HCT116 (cell line): ENCODE results near the gene RPL21. TPM values are rescaled to one million over a fixed set of nuclear protein-coding genes. Genes with fewer than 3 reads are reported as not detected.

ENCODE experiments used
- ATAC-seq: fragments of 200-7000 bp; cut with Tn5 transposase; 2 replicates; pipeline ENCODE4 v1.9.1; 2020; ENCODE audit warnings: mild to moderate bottlenecking, moderate library complexity
- BruUV-seq: library from RNA; stranded (reverse); fragments of 400-500 nt; replicated peaks from 2 replicates; lab custom pipeline; 2021; lab: Mats Ljungman, UMichigan
- CTCF ChIA-PET: fragments of 300-600 bp; sonication (Branson Sonifier 250); formaldehyde crosslinking; loops from one replicate; lab custom pipeline; 2021; ENCODE audit warnings: antibody characterized with exemption; lab: Charles Lee
- POLR2A ChIA-PET: fragments of 300-600, 350-600 bp; sonication (Branson Sonifier 250); formaldehyde crosslinking; loops from one replicate; lab custom pipeline; 2021; ENCODE audit warnings: antibody characterized with exemption; lab: Charles Lee
- RAD21 ChIA-PET, 2 experiments: fragments of 300-600 bp; sonication (Branson Sonifier 250); formaldehyde crosslinking; loops; one replicate each; lab custom pipeline; 2023; ENCODE audit warnings: low total read pairs in 2 of 2; ENCODE audit not compliant: uncharacterized antibody in 2 of 2, unreplicated experiment in 2 of 2, low non-redundant PET in 1 of 2; lab: Charles Lee
- DNase-seq: peaks from one replicate; pipeline ENCODE4 v3.0.0-alpha.2; 2010; ENCODE audit warnings: low read depth, low spot score
- H2AFZ ChIP-seq: fragments of 200-600 bp; shearing (Covaris generic), sonication (generic); 2 replicates; pipeline ENCODE4 v1.6.1; 2017; ENCODE audit warnings: low read depth, mixed run types, mixed read lengths, antibody characterized with exemption, low read length; ENCODE audit not compliant: poor library complexity, severe bottlenecking
- H3K27ac ChIP-seq: 2 replicates; pipeline ENCODE4 v1.5.1; 2012; ENCODE audit warnings: low read depth, low read length
- H3K27me3 ChIP-seq: fragments of 200-600 bp; sonication (generic); 2 replicates; pipeline ENCODE4 v1.6.1; 2016; ENCODE audit warnings: mixed run types, low read length, mixed read lengths; ENCODE audit not compliant: insufficient read depth
- H3K36me3 ChIP-seq, 2 experiments: fragments of 200-500 bp in 1 of 2; fragments of 200-600 bp in 1 of 2; sonication (Bioruptor generic) in 1 of 2; sonication (generic) in 1 of 2; 2 replicates each; pipeline versions ENCODE4 v1.5.1 to v1.6.1; 2014 to 2016; ENCODE audit warnings: low read length in 2 of 2, inconsistent platforms in 1 of 2, mixed read lengths in 1 of 2, mixed run types in 1 of 2; ENCODE audit not compliant: insufficient read depth in 2 of 2, control insufficient read depth in 1 of 2
- H3K4me1 ChIP-seq, 2 experiments: fragments of 200-600 bp in 1 of 2; sonication (generic) in 1 of 2; 2 replicates each; pipeline versions ENCODE4 v1.5.1 to v1.6.1; 2012 to 2017; ENCODE audit warnings: low read length in 2 of 2, inconsistent platforms in 1 of 2, mild to moderate bottlenecking in 1 of 2, mixed read lengths in 1 of 2, mixed run types in 1 of 2, moderate library complexity in 1 of 2; ENCODE audit not compliant: insufficient read depth in 2 of 2, control insufficient read depth in 1 of 2
- H3K4me2 ChIP-seq: fragments of 200-600 bp; sonication (generic); 2 replicates; pipeline ENCODE4 v1.6.1; 2017; ENCODE audit warnings: mixed run types, low read length, mixed read lengths
- H3K4me3 ChIP-seq, 2 experiments: fragments of 200-600 bp in 1 of 2; sonication (generic) in 1 of 2; replicated peaks in 1 of 2; 2 replicates each; pipeline ENCODE4 v1.5.1; 2011 to 2016; ENCODE audit warnings: low read length in 2 of 2, control low read depth in 1 of 2, low read depth in 1 of 2, mild to moderate bottlenecking in 1 of 2, mixed read lengths in 1 of 2, mixed run types in 1 of 2
- H3K79me2 ChIP-seq: fragments of 200-600 bp; sonication (generic); 2 replicates; pipeline ENCODE4 v1.6.1; 2017; ENCODE audit warnings: mild to moderate bottlenecking, mixed run types, low read length, moderate library complexity, mixed read lengths; ENCODE audit not compliant: insufficient read depth
- H3K9ac ChIP-seq: fragments of 200-600 bp; sonication (generic); 2 replicates; pipeline ENCODE4 v1.6.1; 2016; ENCODE audit warnings: low read length, mixed read lengths
- H3K9me2 ChIP-seq: fragments of 200-600 bp; sonication (generic), shearing (Covaris generic); 2 replicates; pipeline ENCODE4 v1.6.1; 2017; ENCODE audit warnings: mixed run types, mild to moderate bottlenecking, moderate library complexity; ENCODE audit not compliant: insufficient read depth
- H3K9me3 ChIP-seq, 2 experiments: fragments of 200-500 bp in 1 of 2; fragments of 200-600 bp in 1 of 2; sonication (Bioruptor generic) in 1 of 2; sonication (generic) in 1 of 2; 2 replicates each; pipeline ENCODE4 v1.6.1; 2014 to 2017; ENCODE audit warnings: low read length in 2 of 2, mixed read lengths in 2 of 2, inconsistent platforms in 1 of 2, low read depth in 1 of 2, mild to moderate bottlenecking in 1 of 2, mixed run types in 1 of 2, moderate library complexity in 1 of 2; ENCODE audit not compliant: control insufficient read depth in 1 of 2, insufficient read depth in 1 of 2
- H4K20me1 ChIP-seq: fragments of 200-600 bp; sonication (generic), shearing (Covaris generic); 2 replicates; pipeline ENCODE4 v1.6.1; 2017; ENCODE audit warnings: mixed run types, mild to moderate bottlenecking, moderate library complexity; ENCODE audit not compliant: insufficient read depth
- ATF3 ChIP-seq: IDR thresholded peaks from 2 replicates; pipeline ENCODE4 v1.6.1; 2012
- CBX3 ChIP-seq: IDR thresholded peaks from 2 replicates; pipeline ENCODE4 v1.6.1; 2012; ENCODE audit warnings: low read depth
- CEBPB ChIP-seq: IDR thresholded peaks from 2 replicates; pipeline ENCODE4 v1.6.1; 2012; ENCODE audit warnings: low read depth
- CTCF ChIP-seq, 3 experiments: fragments of 200-600 bp in 1 of 3; sonication (generic) in 1 of 3; IDR thresholded peaks in 2 of 3; conservative IDR thresholded peaks in 1 of 3; 2 replicates each; pipeline ENCODE4 v1.5.1; 2012 to 2017; ENCODE audit warnings: low read depth in 2 of 3, low read length in 2 of 3, antibody characterized with exemption in 1 of 3, borderline replicate concordance in 1 of 3, control low read depth in 1 of 3, mild to moderate bottlenecking in 1 of 3, mixed read lengths in 1 of 3, mixed run types in 1 of 3, moderate library complexity in 1 of 3; ENCODE audit not compliant: insufficient read depth in 1 of 3
- EGR1 ChIP-seq: IDR thresholded peaks from 2 replicates; pipeline ENCODE4 v1.6.1; 2012; ENCODE audit warnings: low read depth
- ELF1 ChIP-seq: IDR thresholded peaks from 2 replicates; pipeline ENCODE4 v1.6.1; 2012; ENCODE audit warnings: low read depth, borderline replicate concordance
- EZH2phosphoT487 ChIP-seq: fragments of 200-600 bp; IDR thresholded peaks from 2 replicates; pipeline ENCODE4 v1.6.1; 2018; ENCODE audit warnings: antibody characterized with exemption, borderline replicate concordance
- FOSL1 ChIP-seq: IDR thresholded peaks from 2 replicates; pipeline ENCODE4 v1.6.1; 2012; ENCODE audit warnings: low read depth
- MAX ChIP-seq: IDR thresholded peaks from 2 replicates; pipeline ENCODE4 v1.6.1; 2012
- POLR2A ChIP-seq: IDR thresholded peaks from 2 replicates; pipeline ENCODE4 v1.7.0; 2011; ENCODE audit warnings: borderline replicate concordance; ENCODE audit not compliant: insufficient read depth, insufficient read length; ENCODE audit errors: extremely low read depth
- POLR2AphosphoS5 ChIP-seq: IDR thresholded peaks from 2 replicates; pipeline ENCODE4 v1.6.1; 2011; ENCODE audit warnings: mild to moderate bottlenecking, low read depth, low read length, moderate library complexity
- RAD21 ChIP-seq: IDR thresholded peaks from 2 replicates; pipeline ENCODE4 v1.6.1; 2012; ENCODE audit warnings: low read depth, mild to moderate bottlenecking
- REST ChIP-seq: IDR thresholded peaks from 2 replicates; pipeline ENCODE4 v1.6.1; 2012; ENCODE audit warnings: low read depth
- SIN3A ChIP-seq: IDR thresholded peaks from 2 replicates; pipeline ENCODE4 v1.6.1; 2012; ENCODE audit warnings: low read depth
- SRF ChIP-seq: IDR thresholded peaks from 2 replicates; pipeline ENCODE4 v1.6.1; 2012; ENCODE audit warnings: low read depth
- TCF7L2 ChIP-seq: IDR thresholded peaks from 2 replicates; pipeline ENCODE4 v1.7.0; 2011; ENCODE audit warnings: borderline replicate concordance, inconsistent platforms; ENCODE audit not compliant: insufficient read depth, insufficient read length; ENCODE audit errors: extremely low read depth
- YY1 ChIP-seq: IDR thresholded peaks from 2 replicates; pipeline ENCODE4 v1.6.1; 2011; ENCODE audit warnings: low read length, low read depth, moderate library complexity, mild to moderate bottlenecking; ENCODE audit not compliant: insufficient replicate concordance; ENCODE audit errors: extremely low read depth
- ZBTB33 ChIP-seq: IDR thresholded peaks from 2 replicates; pipeline ENCODE4 v1.6.1; 2011; ENCODE audit warnings: mild to moderate bottlenecking, low read length, moderate library complexity; ENCODE audit not compliant: insufficient replicate concordance; ENCODE audit errors: extremely low read depth
- ZNF274 ChIP-seq: fragments of 200-500 bp; sonication (Bioruptor generic); IDR thresholded peaks from 2 replicates; pipeline ENCODE4 v1.6.1; 2014; ENCODE audit warnings: mild to moderate bottlenecking, low read depth, low read length, inconsistent platforms
- intact Hi-C: fragments of 100-400 bp; cut with micrococcal nuclease; formaldehyde crosslinking; loops from 2 replicates; pipeline ENCODE4 v1.10.0; 2022
- total RNA-seq: library from RNA; stranded (reverse); gene quantifications from one replicate; pipeline ENCODE4 v1.2.1, GENCODE V29; 2021; ENCODE audit not compliant: unreplicated experiment

Gene RPL21
- total RNA-seq, 1 experiment from 2014 or later = 915 TPM

- Histone ChIP-seq H3K27me3 (no peaks in the 10 kb centered on the region), H3K79me2 (no peaks in the 10 kb centered on the region), H3K4me2 (no peak overlapping the region), H3K36me3 (no peaks in the 10 kb centered on the region), H3K9me3 (no peaks in the 10 kb centered on the region), H3K9ac (no peak overlapping the region), H3K27ac (no peak overlapping the region), H3K4me1 (peaks cover 3 to 20% of the 10 kb centered on the region in 2 experiments), H2AFZ (no peak overlapping the region), H3K4me3 (no peak overlapping the region), H3K9me2 (no peaks in the 10 kb centered on the region), H4K20me1 (no peaks in the 10 kb centered on the region)
- RAD21 ChIA-PET = no interaction called here
- no TSS peak for BruUV-seq
- ATAC-seq (no peak), DNase-seq (no peak)
- TF ChIP-seq SIN3A = no peak
- no peak for TF ChIP-seq ZBTB33
- TF ChIP-seq RAD21 = no peak
- TF ChIP-seq ZNF274 = no peak
- TF ChIP-seq TCF7L2 = no peak
- no peak for TF ChIP-seq ATF3
- TF ChIP-seq CEBPB = no peak
- TF ChIP-seq EGR1 = no peak
- no peak for TF ChIP-seq ELF1
- no peak for TF ChIP-seq SRF
- TF ChIP-seq REST = no peak
- no peak for TF ChIP-seq EZH2phosphoT487
- TF ChIP-seq MAX = no peak
- no peak for TF ChIP-seq CBX3
- TF ChIP-seq CTCF (IDR thresholded peaks at IDR 0.05 in 2 of 3, conservative IDR thresholded peaks at IDR 0.05 in 1 of 3; ENCODE audit: borderline replicate concordance in 1 of 3, insufficient read depth in 1 of 3, low read depth in 2 of 3, low read length in 2 of 3) = no peak
- TF ChIP-seq YY1 = no peak
- TF ChIP-seq POLR2A = no peak
- no peak for TF ChIP-seq FOSL1
- no peak for TF ChIP-seq POLR2AphosphoS5
- CTCF ChIA-PET = interaction anchor here (1.1 kb wide), 1 partner anchor 35 kb away, joined by 3 read pairs; no protein-coding TSS in a partner anchor
- POLR2A ChIA-PET = no interaction called here
- intact Hi-C loops = no loop called here
Measured at GRCh38 chr13:27304099-27304498, 52.7 kb downstream of the RPL21 start.
